GM12873 (cell line): ENCODE results near the gene FBLN7.

Experiments
- TF ChIP-seq, protein P1 (sequence below): IDR thresholded peaks from 2 replicates; pipeline ENCODE4 v1.5.1; 2012; ENCODE audit warnings: low read depth, mild to moderate bottlenecking, moderate library complexity, low read length, control low read depth; ENCODE audit not compliant: insufficient read depth; ENCODE audit errors: missing control alignments

Gene FBLN7

DNA sequence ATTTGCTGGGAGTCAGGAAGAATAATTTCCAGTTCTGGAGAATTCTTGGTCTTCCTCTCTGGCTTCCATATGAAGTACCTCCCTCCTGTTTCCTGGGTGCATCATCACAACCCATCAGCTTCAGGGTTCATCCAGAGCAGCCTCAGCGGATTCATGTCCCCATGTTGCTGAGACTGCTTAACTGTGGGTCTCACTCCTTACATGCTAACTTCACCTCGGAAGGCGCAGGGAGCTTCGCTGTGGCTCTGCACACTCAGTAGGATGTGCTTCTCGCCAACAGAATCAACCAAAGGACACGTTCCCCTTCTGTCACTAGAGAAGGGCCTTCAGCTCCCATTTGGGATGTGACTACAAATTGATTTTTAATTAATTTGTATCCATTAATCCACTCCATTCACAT, 24.2 kb downstream of the FBLN7 start:
- TF ChIP-seq, protein P1, sequence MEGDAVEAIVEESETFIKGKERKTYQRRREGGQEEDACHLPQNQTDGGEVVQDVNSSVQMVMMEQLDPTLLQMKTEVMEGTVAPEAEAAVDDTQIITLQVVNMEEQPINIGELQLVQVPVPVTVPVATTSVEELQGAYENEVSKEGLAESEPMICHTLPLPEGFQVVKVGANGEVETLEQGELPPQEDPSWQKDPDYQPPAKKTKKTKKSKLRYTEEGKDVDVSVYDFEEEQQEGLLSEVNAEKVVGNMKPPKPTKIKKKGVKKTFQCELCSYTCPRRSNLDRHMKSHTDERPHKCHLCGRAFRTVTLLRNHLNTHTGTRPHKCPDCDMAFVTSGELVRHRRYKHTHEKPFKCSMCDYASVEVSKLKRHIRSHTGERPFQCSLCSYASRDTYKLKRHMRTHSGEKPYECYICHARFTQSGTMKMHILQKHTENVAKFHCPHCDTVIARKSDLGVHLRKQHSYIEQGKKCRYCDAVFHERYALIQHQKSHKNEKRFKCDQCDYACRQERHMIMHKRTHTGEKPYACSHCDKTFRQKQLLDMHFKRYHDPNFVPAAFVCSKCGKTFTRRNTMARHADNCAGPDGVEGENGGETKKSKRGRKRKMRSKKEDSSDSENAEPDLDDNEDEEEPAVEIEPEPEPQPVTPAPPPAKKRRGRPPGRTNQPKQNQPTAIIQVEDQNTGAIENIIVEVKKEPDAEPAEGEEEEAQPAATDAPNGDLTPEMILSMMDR: no peak

DNA sequence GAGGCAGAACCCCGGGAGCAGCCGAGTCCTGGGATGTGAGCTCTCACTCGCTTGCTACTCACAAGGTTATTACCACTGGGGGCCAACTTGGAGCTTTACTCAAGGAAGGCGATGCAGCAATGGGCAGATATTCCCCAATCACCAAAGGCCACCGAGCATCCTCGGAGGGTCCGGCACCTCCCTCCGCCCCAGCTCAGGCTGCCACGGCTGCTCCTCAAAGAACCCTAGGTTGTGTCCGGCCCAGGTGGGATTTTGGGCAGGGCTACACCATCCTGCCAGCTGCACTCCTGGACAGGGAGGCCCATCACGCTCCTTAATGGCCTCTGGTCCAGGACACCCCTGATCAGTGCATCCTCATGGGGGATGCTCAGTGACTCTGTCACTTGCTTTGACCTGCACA, 24.8 kb downstream of the FBLN7 start:
- TF ChIP-seq, protein P1: no peak

DNA sequence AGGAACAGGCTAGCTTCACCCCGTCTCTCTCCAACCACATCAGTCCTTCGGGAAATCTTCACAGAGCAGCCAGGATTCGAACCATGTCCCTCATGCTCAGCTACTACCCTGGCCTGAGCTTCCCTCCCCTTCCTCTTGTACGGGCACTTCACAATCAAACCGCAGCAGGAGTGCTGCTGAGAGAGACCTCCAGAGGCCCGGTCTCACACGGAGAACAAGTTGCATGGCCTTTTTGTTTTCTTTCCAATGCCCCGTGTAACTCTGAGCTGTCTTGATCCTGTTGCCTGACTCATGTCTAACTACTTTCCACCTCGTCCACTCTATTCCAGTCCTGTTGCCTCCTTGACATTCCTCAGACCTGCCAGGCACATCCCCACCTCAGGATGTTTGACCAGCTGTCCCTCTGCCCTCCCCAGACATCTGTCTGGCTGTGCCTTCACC, 25.4 kb downstream of the FBLN7 start:
- TF ChIP-seq, protein P1: no peak

DNA sequence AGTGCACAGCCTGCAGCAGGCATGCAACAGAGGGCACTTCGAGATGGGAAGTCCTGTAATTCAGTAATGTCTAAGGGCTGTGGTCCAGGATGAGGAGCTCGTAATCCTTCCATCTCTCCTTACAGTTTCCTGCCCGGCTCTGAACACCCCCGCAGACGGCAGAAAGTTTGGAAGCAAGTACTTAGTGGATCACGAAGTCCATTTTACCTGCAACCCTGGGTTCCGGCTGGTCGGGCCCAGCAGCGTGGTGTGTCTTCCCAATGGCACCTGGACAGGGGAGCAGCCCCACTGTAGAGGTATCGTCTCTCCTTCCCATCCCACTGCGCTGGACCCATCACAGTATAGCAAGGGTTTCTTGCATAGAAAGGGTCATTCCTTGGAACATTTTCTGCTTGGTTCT, 26.7 kb downstream of the FBLN7 start:
- TF ChIP-seq, protein P1: no peak

DNA sequence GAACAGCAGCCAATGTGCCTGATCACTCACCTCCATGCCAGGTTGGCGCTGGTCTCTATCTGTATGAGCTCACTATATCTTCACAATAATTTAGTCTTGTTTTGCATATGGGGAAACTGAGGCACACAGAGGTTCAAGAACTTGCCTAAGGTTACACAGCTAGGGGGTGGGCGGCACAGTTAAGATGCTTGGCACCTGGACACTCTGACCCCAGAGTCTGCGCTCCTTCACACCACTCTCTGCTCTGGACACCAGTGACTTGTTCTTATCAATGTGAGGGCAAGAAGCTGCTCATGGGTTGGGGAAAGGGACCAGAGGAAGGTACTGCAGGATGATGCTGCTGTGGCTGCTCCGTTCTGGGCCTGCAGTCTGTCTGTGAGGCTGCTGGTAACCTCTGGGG, 27.1 kb downstream of the FBLN7 start:
- TF ChIP-seq, protein P1: no peak

DNA sequence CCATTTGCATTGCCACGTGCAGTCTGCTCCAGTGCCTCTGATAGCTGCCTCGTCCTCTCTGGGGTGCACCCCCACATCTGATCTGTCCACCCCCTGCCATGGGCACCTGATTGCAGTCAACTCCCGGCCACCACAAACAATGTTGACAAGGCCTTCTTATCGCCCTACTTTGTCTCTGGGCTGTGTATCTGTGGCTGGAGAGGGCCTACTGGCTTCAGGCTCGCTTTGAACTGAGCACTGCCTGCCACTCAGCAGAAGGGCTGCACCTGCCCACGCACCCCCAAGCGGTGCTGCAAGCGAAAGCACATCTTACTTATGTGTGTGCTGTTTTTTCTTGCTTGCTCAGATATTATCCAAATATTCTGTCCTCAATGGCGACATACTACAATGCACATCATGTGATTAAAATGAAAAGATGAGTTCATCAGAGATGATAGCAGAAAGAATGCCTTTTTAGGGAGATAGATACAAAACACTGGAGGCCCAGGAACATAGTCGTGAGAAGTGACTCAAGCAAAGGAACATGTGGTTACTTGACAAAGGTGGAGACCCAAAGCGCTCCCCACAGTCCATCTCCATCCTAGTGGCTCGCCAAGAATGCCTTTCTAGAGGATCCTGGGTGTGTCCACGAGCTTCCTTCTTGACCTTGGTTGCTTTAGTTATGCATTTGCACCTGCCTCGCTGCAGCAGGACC, 28.8 kb downstream of the FBLN7 start:
- TF ChIP-seq, protein P1: no peak

DNA sequence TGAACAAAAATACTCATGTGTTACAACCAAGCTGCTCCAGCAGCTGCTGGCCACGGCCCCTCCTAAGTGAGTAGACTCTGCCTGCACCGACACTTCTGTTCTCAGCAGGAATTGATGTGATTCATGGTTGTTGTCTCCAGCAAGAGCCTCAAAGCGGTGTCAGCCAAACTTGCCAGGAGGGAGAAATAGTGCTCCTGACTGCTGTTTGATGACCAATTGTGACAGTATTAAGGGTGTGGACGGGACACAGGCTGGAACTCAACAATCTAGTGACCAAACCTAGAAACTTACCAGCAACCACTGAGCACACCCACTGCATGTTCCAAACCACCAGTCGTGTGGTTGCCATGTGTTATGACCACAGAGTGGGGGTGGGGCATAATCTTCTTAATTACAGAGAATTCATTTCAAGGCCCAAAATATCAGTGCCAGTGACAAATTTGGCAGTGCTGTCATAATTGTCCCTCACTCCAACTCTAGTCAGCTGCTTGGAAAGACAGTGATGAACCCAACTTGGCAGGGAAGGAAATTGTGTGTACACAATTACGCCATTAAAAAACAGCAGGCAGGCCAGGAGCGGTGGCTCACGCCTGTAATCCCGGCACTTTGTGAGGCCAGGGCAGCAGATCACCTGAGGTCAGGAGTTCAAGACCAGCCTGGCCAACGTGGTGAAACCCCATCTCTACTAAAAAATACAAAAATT, 30.4 kb downstream of the FBLN7 start:
- TF ChIP-seq, protein P1: no peak
